Measurements from ENCODE around the gene SSC4D.

SSC4D gene

DNA sequence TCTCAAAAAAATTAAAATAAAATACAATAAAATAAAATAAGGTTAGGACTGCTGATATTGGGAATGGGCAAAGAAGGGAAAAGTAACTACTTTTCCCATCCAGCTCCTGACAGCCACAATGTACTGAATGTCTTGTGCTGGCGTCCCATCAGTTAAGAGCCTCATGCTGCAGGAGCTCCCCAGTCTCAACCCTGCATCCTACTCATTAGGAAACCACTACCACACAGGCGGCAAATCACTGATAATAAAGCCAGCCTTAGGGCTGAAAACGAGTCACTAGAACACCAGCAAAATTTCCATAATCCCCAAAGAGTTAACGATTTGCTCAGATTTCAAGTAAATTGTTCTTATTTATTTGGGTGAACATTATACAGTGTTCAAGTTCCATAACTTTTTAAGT, 55.0 kb downstream of the SSC4D start:
- no peak for DNase-seq (ENCODE audit: low read depth in 2 of 2)

DNA sequence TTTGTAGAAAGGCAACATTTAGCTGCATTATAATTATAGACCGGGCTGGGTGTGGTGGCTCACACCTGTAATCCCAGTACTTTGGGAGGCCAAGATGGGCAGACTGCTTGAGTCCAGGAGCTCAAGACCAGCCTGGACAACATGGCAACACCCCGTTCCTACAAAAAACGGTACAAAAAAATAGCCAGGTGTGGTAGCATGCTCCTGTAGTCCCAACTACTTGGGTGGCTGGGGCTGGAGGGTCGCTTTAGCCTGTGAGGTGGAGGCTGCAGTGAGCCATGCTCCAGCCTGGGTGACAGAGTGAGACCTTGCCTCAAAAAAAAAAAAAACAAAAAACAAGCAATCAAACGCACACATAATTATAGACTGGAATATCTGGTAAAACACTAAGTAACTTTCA, 55.8 kb downstream of the SSC4D start:
- no peak for DNase-seq (ENCODE audit: low read depth in 2 of 2)

DNA sequence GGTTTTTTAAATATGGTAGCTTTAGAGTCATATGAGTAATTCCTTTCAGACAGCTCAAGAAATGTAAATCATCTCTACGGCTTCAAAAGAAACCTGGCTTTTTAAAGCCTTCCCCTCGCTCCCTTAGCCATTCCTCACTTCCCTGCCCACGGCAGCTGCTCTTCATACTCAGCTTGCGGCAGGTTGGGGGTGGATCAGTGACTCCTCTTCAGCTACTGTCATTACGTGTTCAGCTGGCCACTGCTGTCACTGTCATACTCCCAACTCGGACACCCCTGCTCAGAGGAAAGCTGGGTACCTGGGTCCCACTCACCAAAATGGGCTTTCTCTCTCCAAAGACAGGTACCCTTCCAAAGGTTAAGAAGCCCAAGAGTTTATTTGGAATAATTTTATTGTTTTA, 57.3 kb downstream of the SSC4D start:
- no peak for DNase-seq (ENCODE audit: low read depth in 2 of 2)

DNA sequence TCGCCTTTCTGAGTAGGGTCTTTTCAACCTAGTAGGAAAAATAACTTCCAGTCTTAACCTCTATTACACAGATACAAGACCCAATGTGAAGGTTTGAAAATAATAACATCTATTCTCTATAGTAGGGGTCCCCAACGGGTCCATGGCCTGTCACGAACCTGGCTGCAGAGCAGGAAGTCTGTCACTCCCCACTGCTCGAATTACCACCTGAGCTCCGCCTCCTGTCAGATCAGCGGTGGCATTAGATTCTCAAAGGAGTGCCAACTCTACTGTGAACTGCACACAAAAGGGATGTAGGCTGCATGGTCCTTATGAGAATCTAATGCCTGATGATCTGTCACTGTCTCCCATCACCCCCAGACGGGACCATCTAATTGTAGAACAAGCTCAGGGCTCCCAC, 58.1 kb downstream of the SSC4D start:
- DNase-seq (ENCODE audit: low read depth in 2 of 2): no peak

DNA sequence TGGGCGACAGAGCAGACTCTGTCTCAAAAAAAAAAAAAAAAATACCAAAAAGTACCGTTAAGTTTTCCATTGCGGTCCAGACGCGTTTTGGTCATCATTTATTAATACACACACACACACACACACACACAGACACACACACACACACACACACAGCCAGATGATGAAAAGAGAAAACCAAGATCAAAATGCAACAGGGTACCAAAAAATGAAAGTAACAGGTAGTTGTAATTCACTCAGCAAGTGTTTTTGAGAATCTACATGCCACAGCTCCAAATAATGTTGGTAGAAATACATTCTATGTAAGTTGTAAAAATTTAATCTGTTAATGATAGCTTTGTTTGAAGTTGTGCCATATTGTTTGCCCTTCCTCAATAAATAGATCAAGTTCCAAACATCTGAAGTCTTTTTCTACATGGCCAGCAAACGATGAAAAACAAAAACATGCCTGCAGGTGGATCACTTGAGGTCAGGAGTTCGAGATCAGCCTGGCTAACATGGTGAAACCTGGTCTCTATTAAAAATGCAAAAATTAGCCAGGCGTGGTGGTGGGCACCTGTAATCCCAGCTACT, 60.1 kb downstream of the SSC4D start:
- DNase-seq (ENCODE audit: low read depth in 2 of 2): no peak

DNA sequence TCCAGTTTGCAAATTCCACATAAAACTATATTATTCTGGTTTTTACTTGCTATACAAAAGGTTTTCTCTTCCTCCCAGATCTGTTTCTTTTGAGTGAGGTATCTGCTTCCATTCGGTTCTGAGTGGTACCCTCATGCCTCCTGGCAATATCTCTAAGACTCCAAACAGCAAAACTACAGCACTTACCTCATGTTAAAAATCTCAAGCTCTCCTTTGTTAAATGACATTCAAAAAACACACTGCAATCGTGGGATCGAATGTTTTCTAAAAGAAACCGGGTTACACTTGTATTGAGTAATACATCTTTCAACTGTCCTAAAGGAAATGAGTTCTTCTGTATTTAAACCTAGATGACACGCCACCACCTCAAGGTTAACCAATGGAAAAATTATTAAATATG, 61.8 kb downstream of the SSC4D start:
- no peak for DNase-seq (ENCODE audit: low read depth in 2 of 2)

DNA sequence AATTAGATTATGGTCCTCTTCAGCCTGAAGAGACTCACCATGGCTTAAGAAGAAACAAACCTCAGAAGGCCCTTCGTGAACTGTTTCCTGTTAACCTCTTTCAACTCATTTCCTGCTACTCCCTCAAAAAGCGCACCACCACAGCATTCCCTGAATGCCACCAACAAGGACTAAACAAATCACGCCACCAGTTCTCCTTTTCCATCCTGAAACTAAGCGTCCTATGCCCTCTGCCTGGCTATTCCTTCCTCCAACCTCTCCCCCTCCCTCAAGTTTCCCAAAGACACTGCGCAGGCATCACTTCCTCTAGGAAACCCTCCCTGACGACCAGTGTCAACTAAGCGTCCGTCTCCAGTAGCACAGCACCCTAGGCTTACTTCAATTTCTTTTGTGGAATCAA, 62.7 kb downstream of the SSC4D start:
- DNase-seq (ENCODE audit: low read depth in 2 of 2): no peak

DNA sequence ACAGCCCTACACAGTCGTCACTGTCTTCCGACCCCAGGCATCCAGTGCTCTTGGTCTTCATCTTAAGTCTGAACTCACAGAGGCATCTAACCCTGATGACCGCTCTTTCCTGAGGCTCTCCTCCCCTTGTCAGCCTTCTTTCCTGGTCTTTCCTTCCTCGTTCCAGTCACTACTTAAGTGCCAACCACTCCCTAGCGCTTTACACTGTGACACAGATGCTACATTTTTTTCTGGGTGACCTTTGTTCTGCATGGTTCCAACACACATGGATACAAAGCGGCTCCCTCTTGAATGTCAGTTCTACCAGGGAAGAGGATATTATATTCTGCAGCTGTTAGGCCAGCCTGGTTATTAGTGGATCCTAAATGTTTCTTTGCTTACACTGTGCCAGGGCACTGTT, 63.4 kb downstream of the SSC4D start:
- DNase-seq (ENCODE audit: low read depth in 2 of 2): no peak

DNA sequence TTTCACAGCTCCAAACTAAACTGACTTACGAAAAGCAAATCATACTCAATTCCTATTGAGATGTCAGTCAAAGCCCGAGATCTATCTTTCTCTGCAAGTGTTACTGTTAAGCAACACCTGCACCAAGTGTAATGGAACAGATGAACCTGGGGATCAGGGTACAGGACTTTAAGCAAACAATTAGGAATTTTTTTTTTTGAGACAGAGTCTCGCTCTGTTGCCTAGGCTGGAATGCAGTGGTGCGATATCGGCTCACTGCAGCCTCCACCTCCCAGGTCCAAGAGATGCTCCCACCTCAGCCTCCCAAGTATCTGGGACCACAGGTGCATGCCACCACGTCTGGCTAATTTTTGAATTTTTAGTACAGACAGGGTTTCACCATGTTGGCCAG, 65.6 kb downstream of the SSC4D start:
- no peak for DNase-seq (ENCODE audit: low read depth in 2 of 2)

DNA sequence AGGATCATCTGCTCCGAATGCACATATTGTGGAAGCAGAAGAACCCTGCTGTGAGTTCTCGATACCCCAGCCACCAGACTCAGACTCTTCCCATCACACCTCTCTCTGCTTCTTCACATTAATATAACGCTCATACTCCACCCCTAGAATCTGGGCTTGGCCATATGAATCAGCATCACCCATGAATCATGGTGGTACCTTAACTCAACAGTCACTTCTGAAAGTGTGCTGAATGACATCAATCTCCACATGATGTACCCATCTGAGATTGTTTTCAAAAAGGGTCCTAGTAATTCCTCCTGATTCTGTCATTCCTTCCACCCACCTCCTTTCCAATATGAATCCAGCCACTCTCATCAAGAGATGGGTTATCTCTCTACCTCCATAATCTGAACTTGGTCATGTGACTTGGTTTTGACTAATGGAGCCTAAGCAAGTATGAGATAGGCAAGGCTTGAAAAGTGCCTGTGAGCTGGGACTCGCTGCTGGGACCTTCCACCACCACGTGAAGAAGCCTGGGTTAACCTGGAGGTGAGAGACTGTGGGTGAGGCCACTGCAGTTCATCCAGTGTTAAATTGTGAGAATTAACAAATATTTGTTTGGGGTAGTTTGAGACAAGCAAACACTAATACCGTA, 66.1 kb downstream of the SSC4D start:
- no peak for DNase-seq (ENCODE audit: low read depth in 2 of 2)

DNA sequence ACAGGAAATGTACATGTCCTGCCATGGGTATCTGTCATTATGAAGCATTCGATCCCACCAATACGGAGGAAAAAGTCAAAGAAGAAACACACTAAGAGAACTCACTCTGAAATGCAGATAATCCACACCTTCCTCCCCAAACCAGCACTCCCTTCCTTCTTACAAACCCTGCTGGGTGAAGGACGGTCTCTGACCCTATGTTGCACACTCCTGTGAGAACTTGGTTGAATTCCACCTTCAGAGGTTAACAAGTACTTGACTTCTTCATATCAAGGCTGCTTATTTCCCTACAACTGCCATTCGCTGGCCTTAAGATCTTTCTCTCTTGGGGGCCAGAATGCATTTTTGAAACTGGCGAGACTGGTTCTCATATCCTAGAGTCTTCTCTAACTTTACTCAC, 67.3 kb downstream of the SSC4D start:
- no peak for DNase-seq (ENCODE audit: low read depth in 2 of 2)

DNA sequence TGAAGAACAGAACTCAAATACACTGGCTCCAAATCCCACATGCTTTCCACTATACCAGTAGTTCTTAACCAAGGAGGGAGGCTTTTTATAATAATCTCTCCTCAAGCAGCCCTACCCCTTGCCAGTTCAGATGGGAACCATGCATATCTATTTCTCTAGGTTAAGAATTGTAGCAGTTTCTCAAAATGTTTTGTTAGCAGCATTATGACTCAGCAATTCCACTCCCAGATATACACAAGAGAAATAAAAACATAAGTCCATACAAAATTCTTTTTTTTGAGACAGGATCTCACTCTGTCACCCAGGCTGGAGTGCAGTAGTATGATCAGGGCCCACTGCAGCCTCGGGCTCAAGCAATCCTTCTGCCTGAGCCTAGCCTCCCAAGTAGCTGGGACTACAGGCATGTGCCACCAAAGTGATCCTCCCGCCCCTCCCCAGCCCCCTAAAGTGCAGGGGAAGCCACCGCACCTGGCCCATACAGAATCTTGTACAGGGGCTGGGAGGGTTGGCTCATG, 68.8 kb downstream of the SSC4D start:
- no peak for DNase-seq (ENCODE audit: low read depth in 2 of 2)

Measured in stimulated activated CD8-positive, alpha-beta memory T cell treated with anti-CD3 and anti-CD28 coated beads, Interleukin-2, amount 100 ng/mL, for 48 hours (primary cell).